Activated effector memory CD4-positive, alpha-beta T cell treated with Interleukin-2 at 50 U/mL for 16 hours (primary cell): ENCODE data around the gene CD8A.
"Not testable (repeated sequence)": the region's sequence is repeated elsewhere in the genome, so short reads cannot be mapped to it uniquely, and the experiment has no call there.

ENCODE experiments used
- DNase-seq: peaks from one replicate; pipeline ENCODE4 v3.0.0-alpha.2; 2020

The CD8A gene

DNA sequence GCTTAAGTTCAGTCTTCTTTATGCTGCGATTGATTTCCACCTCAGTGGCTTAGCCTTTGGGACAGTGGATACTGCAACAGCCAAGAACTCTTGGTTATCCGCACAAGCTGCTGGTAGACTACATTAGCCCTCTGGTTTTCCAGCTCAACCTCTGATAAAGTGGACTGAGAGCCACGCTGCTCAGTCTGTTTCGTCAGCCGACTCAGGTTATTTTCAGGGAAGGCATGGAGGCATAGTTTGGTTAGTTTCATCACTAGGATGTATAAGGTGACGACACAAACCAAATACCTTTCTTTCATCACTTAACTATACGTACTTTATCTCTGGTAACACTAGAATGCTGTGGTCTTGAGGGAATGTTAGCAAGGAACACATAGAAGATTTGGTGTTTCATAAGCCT is 14.2 kb downstream of the CD8A start:
- DNase-seq, result no peak

DNA sequence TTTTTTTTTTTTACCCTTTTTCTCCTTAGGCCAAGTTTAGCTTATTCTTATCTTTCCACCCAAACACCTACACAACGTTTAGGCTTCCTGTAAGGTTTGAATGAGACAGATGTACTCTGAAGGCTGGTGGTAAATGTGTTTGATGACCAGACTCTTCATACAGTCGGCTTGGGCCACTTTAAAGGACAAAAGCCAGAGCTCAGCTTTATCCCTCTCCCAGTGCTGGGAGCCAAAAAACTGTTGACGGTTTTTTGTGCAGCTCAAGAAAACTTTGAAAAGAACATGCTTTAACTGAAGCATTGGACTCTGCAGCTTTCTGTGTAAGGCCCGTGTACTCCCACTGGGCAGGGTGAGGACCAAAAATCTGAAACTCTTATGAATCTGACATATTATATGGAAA is 15.4 kb downstream of the CD8A start:
- no peak for DNase-seq

DNA sequence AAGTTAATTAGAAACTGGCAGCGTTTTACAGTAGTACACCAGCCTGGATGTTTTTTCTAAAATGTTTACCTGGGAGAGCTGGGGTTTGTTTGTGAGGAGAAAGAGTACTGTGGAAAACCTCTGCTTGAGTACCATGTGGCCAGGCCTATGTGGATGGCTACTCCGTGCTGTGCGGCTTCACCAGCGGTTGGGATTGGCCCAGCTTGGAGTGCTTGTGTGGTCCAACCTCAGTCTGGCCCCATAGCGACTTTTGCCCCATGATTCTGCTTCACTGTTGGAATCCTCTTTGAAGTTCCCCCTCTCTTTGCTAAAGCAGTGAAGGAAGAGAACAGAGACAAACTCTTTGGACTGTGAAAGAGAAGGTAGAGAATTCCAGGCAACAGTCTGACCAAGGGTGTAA is 15.9 kb downstream of the CD8A start:
- DNase-seq, result no peak

DNA sequence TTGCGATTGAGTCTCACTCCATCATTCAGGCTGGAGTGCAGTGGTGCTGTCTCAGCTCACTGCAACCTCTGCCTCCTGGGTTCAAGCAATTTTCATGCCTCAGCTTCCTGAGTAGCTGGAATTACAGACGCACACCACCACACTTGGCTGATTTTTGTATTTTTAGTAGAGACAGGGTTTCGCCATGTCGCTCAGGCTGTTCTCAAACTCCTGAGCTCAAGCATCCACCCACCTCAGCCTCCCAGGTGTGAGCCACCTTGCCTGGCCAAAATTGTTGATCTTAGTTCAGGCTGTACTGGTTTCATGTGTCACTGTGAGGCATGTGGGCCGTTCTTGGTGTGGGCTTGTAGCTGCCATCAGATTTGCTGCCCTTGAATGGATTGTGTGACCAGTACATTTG is 18.1 kb downstream of the CD8A start:
- no peak for DNase-seq

DNA sequence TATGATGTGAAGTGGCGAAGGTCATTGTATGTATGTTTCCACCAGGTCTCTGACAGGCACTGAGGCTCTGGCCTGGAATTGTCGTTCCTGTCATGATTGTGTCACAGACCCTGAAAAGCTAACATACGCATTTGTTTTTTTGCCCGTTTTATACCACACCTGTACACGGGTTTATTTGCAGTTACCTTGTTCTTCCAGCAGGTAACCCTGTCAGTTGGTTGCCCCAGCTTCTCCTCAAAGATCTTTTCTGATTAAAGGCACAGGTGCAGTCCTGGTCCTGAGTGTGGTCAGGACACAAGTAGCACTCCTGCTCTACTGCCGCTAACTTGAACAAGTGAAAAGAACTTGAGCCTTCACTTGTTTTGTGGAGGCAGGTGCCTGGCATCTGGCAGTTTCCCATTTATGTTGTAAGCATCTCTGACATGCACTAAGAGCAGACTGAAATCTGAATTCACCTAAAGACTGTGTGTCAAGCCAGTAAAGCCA is 19.9 kb downstream of the CD8A start:
- no peak for DNase-seq

DNA sequence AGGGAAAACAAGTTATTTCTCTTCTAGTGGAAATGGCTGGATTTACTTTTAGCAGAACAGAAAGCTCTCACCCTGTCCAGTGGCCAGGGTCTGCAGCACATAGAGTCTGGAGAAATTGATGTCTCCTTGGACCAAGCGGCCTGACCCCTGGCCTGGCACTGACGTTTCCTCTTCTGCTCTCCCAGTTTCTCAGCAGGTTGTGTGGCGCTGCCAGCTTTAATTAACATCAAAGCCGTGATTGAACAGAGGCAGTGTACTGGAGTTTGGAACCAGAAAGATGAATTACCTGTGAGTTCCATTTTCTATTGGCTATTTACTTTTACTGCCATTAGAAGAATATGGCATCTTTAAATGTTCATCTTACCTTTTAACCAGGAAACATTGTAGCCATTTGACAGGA is 20.9 kb downstream of the CD8A start:
- DNase-seq, result no peak

DNA sequence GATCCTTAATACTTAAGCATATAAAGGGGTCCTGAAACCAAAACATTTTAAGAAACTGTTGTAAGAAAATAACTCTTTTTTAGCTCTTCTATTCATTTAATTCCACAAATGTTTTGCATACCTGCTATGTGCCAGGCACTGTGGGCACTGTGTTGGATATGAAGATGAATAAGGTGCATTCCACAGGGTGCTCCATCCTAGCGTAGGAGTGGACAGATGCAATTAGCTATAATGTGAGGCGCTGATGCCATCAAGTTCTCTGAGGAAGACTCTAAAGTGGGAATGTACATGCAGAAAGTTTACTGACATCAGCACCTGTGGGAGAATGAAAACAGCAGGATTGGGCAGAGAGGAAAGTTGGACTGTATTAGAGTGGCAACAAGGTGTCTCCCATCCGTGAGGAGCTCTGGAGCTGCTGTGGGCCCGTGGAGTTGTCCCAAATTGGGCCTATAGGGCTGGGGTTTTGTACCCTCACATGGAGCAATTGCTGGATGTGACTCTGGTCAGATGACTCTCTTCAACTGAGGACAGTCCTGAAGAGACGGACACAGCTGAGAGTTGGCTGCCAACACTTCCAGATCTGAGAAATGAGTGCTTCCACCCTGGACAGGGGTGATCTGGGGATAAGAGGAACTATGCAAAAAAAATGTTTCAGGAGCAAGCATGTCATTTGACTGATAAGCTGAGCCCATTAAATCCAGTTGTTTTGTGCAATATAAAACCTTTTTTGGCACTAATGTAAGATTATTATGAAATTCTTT is 22.3 kb downstream of the CD8A start:
- DNase-seq, result no peak

DNA sequence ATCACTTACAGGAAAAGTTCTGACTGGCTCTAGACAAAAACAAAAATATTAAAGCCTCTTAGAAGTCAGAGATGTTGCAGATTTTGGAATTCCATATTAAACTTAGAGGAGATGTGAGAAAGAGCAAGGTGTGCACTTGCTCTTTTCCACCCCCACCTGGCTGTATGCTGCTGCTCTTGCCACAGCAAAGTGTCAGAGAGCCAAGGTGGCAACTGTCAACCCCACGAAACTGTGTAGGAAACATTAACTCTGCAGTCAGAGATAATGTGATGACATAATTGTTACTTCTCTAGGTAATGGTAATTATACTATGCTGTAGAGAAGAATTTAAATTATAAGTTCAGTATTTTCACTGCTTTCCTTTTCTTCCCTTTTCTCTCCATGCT is 25.4 kb downstream of the CD8A start:
- DNase-seq, result no peak

DNA sequence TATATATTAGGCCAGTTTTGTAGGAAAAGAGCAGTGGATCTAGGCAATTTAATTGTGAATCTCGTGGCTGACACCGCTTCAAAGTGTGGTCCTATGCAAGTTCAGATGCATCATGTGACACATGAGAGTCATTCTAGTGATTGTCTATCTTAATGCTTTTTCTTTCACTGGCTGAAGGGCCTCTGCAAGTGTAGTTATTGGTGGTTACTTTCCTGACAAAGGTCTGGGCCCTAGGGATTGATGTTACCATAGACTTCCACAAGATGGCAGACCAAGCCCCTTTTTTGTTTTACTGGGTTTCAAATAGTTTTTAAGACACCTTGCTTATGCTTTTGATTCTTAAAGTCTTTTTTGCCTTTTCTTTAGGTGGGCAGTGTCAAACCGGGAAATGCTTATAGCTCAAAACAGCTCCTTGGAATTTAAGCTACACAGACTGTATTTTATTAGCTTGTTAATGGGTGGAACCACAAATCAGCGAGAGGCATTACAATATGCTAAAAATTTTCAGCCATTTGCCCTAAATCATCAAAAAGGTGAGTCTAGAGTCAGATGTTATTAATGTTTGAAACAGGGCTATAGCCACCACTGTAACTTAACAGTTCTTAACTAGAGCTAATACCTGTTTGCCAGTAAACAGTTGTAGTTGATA is 25.9 kb downstream of the CD8A start:
- DNase-seq, result no peak

DNA sequence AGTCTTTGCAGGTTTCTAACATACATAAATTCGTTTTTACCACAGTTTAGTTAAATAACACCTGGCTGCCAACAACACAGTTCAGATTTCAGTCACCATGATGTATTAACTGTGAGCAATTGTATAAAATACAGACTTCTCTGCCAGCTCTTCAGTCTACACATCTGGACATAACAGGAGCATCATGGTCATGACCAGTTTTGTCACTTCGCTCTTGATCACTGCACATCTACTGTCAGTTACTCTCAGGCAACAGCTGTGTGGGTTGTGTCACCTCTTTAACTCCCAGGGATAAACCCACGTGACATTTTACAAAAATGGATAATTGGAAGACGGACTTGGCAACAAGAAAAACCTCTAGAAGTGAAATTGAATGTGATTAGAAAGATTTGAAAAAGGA is 30.3 kb downstream of the CD8A start:
- no peak for DNase-seq

DNA sequence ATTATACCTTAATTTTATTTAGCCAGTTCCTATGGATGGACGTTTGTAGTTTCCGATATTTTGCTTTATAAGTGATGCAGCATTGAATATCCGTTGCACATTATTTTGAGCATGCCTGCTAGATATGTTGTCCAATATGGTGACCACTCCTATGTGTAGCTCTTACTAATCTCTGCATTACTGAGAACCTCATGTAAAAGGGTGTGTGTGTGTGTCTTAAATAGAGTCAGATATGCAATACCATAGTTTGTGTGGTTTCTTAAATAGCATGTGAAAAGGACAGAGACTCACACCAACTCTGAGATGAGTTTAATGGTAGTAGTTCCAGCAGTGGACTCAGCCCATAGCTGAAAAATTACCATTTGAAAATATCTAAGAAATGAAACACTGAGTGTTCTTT is 32.3 kb downstream of the CD8A start:
- no peak for DNase-seq

DNA sequence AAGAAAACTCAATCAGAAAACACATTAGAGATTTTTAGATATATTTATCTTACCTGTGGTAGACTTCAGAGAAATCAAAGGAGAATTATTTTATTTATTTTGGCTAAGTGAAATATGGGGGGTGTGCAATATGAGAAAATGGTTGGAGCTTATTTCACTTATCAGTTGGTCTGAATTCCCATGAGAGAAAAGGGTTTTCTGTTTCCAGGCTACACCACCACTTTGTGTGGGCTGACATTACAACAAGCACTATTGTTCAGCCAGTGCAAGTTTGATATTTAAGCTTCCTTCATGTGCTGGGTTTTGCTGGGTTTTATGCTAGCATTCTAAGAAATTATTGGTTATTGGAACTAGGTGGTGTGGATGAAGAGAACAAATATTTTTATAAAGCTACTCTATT is 37.1 kb downstream of the CD8A start:
- DNase-seq, result no peak

DNA sequence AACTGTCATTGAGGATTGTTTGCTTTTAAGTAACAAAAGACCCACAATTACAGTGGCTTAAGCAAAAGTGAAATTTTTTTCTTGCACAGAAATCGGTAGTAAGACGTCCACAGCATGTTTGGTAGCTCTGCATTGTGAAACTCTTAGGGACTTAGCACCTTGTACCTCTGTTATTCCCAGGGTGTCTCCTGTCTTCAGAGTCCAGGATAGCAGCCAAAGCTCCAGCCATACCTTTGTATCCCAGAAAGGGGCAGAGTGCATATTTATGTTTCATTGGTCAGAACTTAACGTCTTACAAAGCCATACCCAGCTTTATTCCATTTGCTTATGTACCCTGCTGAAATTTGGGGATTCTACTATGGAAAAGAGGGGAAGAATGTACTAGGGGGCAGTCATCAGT is 37.8 kb downstream of the CD8A start:
- DNase-seq, result no peak

DNA sequence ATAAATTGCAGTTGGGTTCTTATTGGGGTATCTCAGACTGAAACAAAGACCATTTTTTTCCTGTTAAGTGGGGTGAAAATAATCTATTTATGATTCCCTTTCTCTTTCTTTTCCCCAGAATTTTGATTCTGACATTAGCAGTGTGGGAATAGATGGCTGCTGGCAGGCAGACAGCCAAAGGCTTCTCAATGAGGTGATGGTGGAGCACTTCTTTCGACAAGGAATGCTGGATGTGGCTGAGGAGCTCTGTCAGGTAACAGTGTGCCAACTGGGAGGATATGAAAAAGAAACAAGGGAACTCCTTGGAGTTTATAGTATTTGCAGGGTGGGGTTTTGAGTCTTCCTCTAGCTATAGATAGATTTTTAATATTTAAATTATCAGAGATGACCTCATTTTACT is 38.9 kb downstream of the CD8A start:
- DNase-seq, result no peak

DNA sequence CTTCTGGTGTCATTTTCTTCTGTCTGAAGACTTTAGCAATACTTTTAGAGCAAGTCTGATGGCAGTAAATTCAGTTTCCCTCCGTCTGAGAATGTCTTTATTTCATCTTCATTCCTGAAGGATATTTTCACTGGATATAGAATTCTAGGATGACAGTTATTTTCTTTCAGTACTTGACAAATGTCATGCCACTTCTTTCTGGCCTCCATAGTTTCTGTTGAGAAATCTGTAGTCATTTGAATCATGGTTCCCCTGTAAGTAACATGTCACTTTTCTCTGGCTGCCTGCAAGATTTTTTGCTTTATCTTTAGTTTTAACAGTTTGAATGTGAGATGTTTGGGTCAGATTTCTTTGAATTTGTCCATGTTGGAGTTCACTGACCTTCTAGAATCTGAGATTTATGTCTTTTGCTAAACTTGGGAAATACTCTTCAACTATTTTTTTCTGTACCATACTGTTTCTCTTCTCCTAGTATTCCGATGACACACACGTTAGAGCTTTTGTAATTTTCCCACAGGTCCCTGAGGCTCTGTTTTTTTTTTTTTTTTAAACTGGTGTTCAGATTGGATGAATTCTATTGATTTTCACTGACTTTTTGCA is 40.4 kb downstream of the CD8A start:
- DNase-seq, result no peak

DNA sequence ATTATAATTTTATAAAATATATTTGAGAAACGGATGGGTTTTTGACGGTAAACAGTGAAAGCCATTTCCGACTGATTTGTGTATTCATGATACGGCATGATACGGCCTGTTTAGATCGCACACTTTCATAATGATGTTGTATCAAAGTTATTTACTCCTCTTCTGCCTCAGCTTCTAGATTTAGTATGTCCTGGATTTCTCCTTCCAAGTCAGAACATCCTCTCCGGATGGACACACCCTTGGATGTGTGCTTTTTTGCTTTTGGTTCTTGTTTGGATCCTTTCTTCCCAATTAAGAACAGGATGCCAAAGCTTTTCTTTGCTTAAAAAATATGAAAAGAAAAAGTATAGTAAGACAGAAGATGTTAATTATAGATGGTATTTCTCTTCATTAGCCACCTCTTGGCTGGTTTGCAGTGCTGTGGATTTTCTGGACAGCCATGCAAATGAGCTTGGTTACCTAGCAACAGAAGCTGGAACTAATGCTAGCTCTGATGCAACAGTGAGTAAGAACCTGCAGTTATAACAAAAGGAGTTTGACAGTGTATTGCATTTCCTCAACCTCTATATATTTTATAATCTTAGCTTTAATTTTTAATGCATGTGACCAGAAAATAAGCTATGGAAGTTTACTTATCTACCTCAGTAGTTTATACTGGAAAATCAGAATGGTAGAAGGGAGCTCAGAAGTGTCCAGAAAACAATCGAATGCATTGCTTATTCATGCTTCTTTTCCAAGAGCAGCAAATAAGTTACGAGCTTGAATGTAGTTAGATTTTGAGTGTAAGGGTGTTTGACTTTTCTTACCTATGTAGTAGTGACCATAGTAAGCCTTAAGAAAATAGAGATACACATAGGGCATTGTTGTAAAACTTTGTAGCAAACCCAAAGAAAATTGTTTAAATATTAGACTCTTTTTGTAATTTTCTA is 42.7 kb downstream of the CD8A start:
- DNase-seq, result no peak

DNA sequence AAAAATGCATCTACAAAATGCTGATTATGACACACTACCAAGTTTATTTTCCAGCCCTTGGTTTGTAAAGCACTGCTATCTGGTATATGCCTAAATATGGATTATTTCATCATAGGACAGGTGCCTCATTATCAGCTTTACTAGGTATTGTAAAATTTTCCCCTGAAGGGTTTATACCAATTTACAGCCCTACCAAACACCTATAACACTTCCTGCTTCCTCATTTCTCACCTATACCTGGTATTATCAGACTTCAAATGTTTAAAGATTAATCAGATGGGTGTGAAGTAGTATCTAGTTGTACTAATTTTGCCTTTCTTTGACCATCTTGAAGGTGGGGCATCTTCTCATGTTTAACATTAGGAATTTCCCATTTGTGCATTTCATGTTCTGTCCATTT is 43.8 kb downstream of the CD8A start:
- DNase-seq, result no peak

DNA sequence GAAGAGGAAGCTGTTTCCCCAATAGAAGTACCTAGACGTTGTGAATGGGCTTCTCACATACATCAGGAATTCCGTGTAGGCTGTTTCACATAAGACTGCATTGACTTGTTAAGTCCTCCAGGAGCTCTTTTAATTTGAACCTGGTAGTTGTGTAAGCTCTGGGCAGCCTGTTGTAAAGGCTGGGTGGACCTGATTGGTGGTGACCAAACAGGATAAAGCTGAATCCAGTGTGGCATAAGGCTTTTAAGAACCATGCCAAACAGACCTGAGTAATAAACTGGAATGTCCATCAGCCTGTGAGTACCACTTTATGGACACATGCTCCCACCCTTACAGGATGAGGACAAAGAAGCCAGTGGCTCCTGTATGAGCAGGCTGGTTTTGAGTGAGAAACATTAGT is 46.6 kb downstream of the CD8A start:
- DNase-seq, result no peak

DNA sequence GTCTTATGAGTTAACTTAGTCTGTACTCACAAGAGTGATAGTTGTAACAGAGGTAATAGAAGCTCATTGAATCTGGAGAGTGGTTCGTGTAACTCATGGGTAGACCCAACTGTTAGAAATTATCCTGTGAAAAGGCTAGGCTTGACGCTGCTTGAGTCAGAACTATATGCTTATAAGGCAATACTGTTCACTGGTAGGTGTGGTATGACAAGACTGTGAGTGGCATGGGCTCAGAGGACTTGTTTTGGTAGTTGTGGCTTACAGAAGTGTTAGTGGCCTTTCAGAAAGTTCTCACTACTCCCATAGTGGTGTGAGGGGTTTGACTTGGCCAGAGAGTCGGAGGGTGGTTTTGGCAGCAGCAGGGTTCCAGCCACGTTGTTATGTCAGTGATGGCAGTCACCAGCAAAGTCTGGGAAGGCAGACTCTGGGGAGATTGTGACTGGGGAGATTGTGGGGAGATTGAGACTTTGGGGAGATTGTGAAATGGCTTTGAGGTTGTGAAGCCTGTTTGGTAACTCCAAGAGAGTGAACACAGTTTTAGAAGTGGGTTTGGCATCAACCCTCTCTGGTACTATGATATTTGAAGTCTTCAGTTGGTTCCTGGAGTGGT is 48.7 kb downstream of the CD8A start:
- not testable (repeated sequence) for DNase-seq

DNA sequence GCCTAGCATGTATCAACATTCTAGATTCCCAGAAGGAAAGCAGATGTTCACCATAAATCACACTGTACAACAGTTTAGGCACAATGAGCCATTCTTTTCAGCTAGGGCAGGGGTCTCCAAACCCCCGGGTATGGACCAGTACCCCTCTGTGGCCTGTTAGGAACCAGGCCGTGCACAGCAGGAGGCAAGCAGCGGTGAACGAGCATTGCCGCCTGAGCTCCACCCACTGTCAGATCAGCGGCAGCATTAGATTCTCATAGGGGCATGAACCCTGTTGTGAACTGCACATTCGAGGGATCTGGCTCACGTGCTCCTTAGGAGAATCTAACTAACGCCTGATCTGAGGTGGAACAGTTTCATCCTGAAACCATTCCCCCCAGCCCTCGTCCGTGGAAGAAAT is 50.8 kb downstream of the CD8A start:
- DNase-seq, result not testable (repeated sequence)

DNA sequence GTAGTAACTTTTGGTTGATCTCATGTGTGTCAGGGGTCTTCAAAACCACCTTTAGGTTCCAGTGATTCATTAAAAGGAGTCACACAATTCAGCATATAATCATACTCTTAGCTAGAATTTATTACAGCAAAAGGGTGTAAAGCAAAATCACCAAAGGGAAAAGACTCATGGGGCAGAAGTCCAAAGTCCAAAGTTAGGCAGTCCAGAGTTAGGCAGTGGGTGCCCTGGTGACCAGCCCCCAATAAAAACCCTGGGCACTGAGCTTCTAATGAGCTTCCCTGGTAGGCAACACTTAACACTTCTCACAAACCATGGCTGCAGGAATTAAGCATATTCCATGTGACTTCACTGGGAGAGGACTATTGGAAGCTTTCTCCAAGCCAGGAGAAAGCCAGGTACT is 51.2 kb downstream of the CD8A start:
- not testable (repeated sequence) for DNase-seq

DNA sequence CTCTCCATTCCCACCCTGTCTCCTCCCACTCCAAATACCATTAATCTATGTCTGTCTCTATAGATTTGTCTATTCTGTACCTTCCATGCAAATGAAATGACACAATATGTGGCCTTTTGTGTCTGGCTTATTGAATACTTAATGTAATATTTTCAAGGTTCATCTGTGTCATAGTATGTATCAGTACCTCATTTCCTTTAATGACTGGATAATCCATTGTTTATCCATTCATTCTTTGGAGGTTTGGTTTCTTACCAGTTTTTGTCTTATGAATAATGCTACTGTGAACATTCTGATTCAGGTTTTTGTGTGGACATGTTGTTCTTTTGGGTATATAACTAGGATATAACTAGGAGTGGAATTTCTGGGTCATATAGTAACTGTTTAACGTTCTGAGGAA is 55.8 kb downstream of the CD8A start:
- DNase-seq, result not testable (repeated sequence)
